MM.1S (cell line): ENCODE results near the gene DACT3.

Experiments used
- DNase-seq: peaks from one replicate; pipeline ENCODE4 v3.0.0-alpha.2; 2015
- H2AFZ ChIP-seq: fragments of 300-600 bp; sonication (generic); 2 replicates; pipeline ENCODE4 v1.6.0; 2016; ENCODE audit warnings: antibody characterized with exemption, low read length
- H3F3A ChIP-seq: fragments of 300-600 bp; sonication (generic); 2 replicates; pipeline ENCODE4 v1.6.1; 2016; ENCODE audit warnings: mild to moderate bottlenecking, antibody characterized with exemption, low read length, moderate library complexity, mixed read lengths; ENCODE audit not compliant: insufficient read depth
- H3K27ac ChIP-seq: fragments of 300-600 bp; sonication (generic); 2 replicates; pipeline ENCODE4 v1.5.1; 2016; ENCODE audit warnings: mild to moderate bottlenecking, low read length
- H3K27me3 ChIP-seq: fragments of 300-600 bp; sonication (generic); replicated peaks from 2 replicates; pipeline ENCODE4 v1.6.0; 2016; ENCODE audit warnings: low read length; ENCODE audit not compliant: insufficient read depth
- H3K36me3 ChIP-seq: fragments of 300-600 bp; sonication (generic); replicated peaks from 2 replicates; pipeline ENCODE4 v1.6.1; 2016; ENCODE audit warnings: mild to moderate bottlenecking, low read length, mixed read lengths; ENCODE audit not compliant: insufficient read depth
- H3K4me1 ChIP-seq: fragments of 300-600 bp; sonication (generic); 2 replicates; pipeline ENCODE4 v1.6.1; 2016; ENCODE audit warnings: low read length, mixed read lengths
- H3K4me2 ChIP-seq: fragments of 300-600 bp; sonication (generic); 2 replicates; pipeline ENCODE4 v1.6.0; 2016; ENCODE audit warnings: low read depth, low read length
- H3K4me3 ChIP-seq: fragments of 300-600 bp; sonication (generic); 2 replicates; pipeline ENCODE4 v1.5.1; 2016; ENCODE audit warnings: low read length, mixed read lengths
- H3K79me2 ChIP-seq: fragments of 300-600 bp; sonication (generic); 2 replicates; pipeline ENCODE4 v1.6.1; 2016; ENCODE audit warnings: mixed run types, low read length, mixed read lengths
- H3K9ac ChIP-seq: fragments of 300-600 bp; sonication (generic); 2 replicates; pipeline ENCODE4 v1.6.1; 2016; ENCODE audit warnings: low read length, mixed read lengths
- H3K9me2 ChIP-seq: fragments of 300-600 bp; sonication (generic); replicated peaks from 2 replicates; pipeline ENCODE4 v1.6.1; 2016; ENCODE audit warnings: mild to moderate bottlenecking, low read length, mixed read lengths; ENCODE audit not compliant: insufficient read depth
- H3K9me3 ChIP-seq: fragments of 300-600 bp; sonication (generic); replicated peaks from 2 replicates; pipeline ENCODE4 v1.6.1; 2016; ENCODE audit warnings: mild to moderate bottlenecking, low read length, mixed read lengths; ENCODE audit not compliant: insufficient read depth
- H4K20me1 ChIP-seq: fragments of 300-600 bp; sonication (generic); 2 replicates; pipeline ENCODE4 v1.6.1; 2016; ENCODE audit warnings: mild to moderate bottlenecking, low read length, moderate library complexity, mixed read lengths; ENCODE audit not compliant: insufficient read depth
- EZH2 ChIP-seq: fragments of 300-600 bp; sonication (generic); optimal IDR thresholded peaks from 2 replicates; pipeline ENCODE3; 2017; ENCODE audit warnings: low read depth, mild to moderate bottlenecking, antibody characterized with exemption, low read length, mixed read lengths
- EZH2phosphoT487 ChIP-seq: fragments of 300-600 bp; sonication (generic); IDR thresholded peaks from 2 replicates; pipeline ENCODE4 v1.6.1; 2018; ENCODE audit warnings: antibody characterized with exemption, low read length
- TF ChIP-seq, protein P1 (sequence below): fragments of 300-600 bp; sonication (generic); IDR thresholded peaks from 2 replicates; pipeline ENCODE4 v1.5.1; 2016; ENCODE audit warnings: antibody characterized with exemption, low read length, mixed read lengths

The DACT3 gene

DNA sequence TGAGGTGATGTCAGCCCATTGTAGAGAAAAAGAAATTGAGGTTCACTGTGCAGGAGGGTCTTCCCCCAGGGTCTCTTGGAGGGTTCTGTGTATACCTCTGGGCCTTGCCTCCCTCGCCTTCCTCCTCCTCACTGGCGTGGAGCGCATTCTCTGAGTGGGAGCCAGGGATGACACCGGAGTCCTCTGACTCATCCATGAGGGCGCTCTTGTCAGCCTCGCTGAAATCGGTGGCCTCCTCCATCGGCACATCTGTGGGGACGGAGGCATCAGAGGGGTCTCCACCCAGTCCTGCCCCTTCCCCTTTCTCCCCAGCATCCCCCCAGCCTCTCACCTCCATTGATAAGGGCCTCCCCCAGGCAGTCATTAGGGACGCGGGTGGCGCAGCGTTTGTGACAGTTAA lies 39.7 kb upstream of the DACT3 start:
- no peak for DNase-seq
- peaks cover 34% of the 10 kb centered on the region for H3K36me3 ChIP-seq
- H2AFZ ChIP-seq, result no peak overlapping the region
- no peaks in the 10 kb centered on the region for H3K9me3 ChIP-seq
- peaks cover 70% of the 10 kb centered on the region for H3K79me2 ChIP-seq
- H3K4me1 ChIP-seq, result no peaks in the 10 kb centered on the region
- H3K4me3 ChIP-seq, result no peak overlapping the region
- no peaks in the 10 kb centered on the region for H3K27me3 ChIP-seq
- H3K4me2 ChIP-seq, result no peak overlapping the region
- no peaks in the 10 kb centered on the region for H3K9me2 ChIP-seq
- no peak overlapping the region for H3K9ac ChIP-seq
- H3K27ac ChIP-seq, result no peak overlapping the region
- TF ChIP-seq, protein P1, sequence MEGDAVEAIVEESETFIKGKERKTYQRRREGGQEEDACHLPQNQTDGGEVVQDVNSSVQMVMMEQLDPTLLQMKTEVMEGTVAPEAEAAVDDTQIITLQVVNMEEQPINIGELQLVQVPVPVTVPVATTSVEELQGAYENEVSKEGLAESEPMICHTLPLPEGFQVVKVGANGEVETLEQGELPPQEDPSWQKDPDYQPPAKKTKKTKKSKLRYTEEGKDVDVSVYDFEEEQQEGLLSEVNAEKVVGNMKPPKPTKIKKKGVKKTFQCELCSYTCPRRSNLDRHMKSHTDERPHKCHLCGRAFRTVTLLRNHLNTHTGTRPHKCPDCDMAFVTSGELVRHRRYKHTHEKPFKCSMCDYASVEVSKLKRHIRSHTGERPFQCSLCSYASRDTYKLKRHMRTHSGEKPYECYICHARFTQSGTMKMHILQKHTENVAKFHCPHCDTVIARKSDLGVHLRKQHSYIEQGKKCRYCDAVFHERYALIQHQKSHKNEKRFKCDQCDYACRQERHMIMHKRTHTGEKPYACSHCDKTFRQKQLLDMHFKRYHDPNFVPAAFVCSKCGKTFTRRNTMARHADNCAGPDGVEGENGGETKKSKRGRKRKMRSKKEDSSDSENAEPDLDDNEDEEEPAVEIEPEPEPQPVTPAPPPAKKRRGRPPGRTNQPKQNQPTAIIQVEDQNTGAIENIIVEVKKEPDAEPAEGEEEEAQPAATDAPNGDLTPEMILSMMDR, result no peak
- TF ChIP-seq EZH2phosphoT487 (no peak), EZH2 (no peak)
- no peaks in the 10 kb centered on the region for H3F3A ChIP-seq
- peaks cover 4% of the 10 kb centered on the region; the same call in 1 of the 2 replicates for H4K20me1 ChIP-seq

DNA sequence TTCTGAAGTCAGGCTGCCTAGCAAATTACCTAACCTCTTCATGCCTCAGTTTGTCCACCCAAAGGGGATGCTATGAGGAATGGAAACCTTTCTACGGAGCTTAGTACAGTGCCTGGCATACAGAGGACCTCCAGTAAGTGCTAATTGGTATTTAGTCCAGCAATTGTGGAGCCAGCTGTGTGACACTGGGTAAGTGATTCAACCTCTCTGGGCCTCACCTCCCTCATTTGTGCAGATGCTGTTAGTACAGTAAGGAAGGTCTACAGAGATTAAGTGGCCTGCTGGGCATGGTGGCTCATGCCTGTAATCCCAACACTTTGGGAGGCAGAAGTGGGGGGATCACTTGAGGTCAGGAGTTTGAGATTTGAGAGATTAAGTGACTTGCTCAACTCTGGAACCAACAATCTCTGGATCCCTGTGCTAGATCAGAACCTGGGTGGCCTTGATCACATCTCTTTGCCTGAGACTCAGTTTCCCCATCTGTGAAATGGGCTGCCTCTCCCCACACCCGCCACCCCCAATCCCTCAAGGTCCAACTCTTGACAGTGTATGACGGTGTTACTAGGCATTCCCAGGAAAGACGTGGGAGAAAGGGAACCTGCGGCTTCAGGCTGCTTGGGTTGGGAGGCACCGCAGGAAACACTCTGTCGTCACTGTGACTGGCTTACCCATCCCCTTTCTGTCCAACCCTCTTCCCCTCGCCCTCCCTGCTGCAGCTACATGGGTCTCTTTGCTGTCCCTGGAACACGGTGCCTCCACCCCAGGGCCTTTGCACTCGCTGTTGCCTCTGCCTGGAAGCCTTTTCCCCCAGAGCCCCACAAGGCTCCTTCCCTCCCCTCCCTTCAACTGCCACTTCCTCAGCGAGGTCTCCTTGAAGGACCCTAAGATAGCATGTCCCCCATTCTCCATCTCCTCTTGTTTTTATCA lies 37.7 kb upstream of the DACT3 start:
- Histone ChIP-seq H3K79me2 (peaks cover 61% of the 10 kb centered on the region), H3K4me2 (no peak overlapping the region), H3K4me3 (no peak overlapping the region), H3K9me2 (no peaks in the 10 kb centered on the region), H3K4me1 (no peaks in the 10 kb centered on the region), H3F3A (no peaks in the 10 kb centered on the region), H3K9ac (no peak overlapping the region), H3K9me3 (no peaks in the 10 kb centered on the region), H4K20me1 (no peaks in the 10 kb centered on the region), H3K27me3 (no peaks in the 10 kb centered on the region), H3K27ac (no peak overlapping the region), H2AFZ (no peak overlapping the region), H3K36me3 (peaks cover 33% of the 10 kb centered on the region)
- no peak for DNase-seq
- TF ChIP-seq, protein P1, result no peak

DNA sequence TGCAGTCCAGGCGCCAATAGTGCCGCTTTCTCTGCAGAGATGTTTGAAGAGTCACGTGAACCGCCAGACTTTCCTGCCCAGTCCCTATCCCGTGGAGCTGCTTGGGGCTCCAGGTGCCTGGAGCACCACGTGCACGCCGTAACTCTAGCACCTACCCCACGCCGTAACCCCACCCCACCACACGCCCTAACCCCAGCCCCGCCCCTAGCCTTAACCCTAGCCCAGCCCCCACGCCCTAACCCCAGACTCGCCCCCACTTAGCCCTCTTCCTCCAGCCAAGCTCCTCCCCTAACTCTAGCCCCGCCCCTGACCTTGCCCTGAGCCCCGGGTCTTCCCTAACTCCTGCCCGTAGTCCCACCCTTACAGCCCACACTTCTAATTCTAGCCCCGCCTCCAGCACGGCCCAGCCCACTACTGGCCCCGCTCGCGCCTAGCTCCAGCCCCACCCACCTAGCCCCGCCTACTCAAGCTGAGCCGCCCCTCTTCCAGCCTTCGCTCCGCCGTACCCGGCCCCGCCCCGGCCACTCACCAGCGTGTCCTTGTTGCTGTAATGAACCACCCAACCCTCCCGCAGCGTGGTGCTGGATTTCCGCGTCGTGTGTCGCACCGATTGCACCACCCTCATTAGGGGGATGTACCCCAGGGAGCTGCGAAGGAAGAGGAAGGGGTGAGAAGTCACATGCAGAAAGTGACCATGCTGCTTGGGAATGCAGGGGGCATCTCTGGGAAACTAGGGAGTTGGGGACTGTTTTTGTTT lies 36.4 kb upstream of the DACT3 start:
- Histone ChIP-seq H3K27me3 (no peaks in the 10 kb centered on the region), H4K20me1 (no peaks in the 10 kb centered on the region), H3K9me3 (no peaks in the 10 kb centered on the region), H3K4me2 (no peak overlapping the region), H2AFZ (no peak overlapping the region), H3K4me1 (no peaks in the 10 kb centered on the region), H3K4me3 (no peak overlapping the region), H3K79me2 (peaks cover 62% of the 10 kb centered on the region), H3F3A (peaks cover 2% of the 10 kb centered on the region; the same call in 1 of the 2 replicates), H3K9ac (no peak overlapping the region), H3K27ac (no peak overlapping the region), H3K36me3 (peaks cover 36% of the 10 kb centered on the region), H3K9me2 (no peaks in the 10 kb centered on the region)
- TF ChIP-seq EZH2 (no peak), EZH2phosphoT487 (no peak)
- TF ChIP-seq, protein P1, result no peak
- DNase-seq, result no peak
